K562 treated with DMSO at 1 percent for 4 hours (cell line): ENCODE measurements around the gene KRT9. TPM values are rescaled to one million over a fixed set of nuclear protein-coding genes. Genes with fewer than 3 reads are reported as not detected.

Experiments
- total RNA-seq: library from RNA; unstranded; fragments of 300-600 nt; gene quantifications from 2 replicates; pipeline ENCODE4 v1.2.3, GENCODE V29; 2022; ENCODE audit not compliant: insufficient read depth

Gene KRT9
- total RNA-seq = not detected in 2 replicates

DNA sequence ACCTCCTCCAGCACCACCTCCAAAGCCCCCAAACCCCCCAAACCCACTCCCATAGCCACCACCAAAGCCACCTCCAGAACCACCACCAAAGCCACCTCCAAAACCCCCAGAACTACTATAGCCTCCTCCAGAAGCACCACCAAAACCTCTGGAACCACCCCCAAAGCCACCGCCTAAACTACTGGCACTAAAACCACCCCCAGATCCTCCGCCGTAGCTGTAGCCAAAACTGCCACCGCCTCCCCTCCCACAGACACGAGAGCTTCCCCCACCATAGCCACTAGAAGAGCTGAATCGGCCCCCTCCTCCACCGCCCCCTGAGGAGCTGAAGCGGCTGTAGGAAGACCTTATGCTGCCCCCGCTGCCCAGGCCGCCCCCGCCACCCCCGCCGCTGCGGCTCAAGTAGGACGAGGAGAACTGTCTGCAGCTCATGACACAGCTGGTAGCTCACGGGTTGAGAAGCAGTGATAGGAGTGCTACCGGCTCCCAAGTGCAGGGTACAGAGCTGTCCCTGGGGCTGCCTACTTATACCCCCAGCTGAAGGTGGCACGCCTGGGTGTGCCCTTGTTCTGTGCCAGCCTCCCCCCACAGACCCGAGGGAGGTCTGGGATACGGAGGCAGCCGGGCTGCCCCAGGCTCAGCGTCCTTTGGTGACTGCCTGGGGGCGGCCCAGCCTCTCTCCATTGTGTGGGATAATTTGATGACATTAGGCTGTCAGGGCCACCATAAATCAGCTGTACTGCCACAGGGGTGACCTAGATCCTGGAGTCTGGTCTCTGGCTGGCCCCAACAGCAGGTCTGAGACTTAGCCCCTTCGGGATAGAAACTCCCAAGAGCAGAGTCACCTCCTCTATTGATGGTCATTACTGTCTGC lies at the start of gene KRT9:
TSS of gene KRT9 (minus strand) at position 499 of the 874 bp plus-strand sequence. CDS start at position 432, 67 bp downstream.

DNA sequence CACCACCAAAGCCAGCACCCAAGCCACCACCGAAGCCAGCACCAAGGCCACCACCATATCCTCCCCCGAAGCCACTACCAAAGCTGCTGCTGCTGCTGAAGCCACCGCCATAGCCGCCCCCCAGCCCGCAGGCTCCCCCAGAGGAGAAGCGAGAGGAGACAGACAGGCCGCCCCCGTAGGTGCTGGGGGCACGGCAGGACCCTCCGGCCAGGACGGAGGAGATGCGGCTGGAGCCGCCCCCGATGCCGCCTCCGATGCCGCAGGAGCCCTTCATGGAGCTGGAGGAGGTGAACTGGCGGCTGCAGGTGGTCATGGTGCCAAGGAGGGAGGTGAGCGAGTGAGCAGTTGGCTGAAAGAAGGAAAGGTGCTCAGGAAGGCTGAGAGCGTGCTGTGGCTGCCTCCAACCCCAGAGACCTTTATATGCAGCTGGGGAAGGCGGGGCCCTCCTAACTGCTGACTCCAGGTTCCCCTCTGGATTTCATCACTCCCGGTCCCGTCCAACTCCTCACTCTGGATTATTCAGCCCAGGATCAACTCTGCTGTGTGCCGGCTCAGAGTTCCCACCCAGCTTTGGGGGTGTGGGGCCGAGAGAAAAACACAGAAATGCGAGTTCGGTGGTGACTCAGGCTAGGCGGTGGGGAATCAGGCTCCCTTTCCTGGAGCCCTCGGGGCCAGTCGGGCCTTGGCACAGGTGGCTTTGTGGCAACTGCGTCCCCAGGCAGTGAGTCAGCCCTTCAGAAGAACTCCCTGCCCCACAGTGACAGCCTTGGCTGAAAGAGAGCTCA lies 40.7 kb upstream of the KRT9 start, which contains the start of gene KRT16:
TSS of gene KRT16 (minus strand) at position 392 of the 785 bp plus-strand sequence. CDS start at position 313, 79 bp downstream.

DNA sequence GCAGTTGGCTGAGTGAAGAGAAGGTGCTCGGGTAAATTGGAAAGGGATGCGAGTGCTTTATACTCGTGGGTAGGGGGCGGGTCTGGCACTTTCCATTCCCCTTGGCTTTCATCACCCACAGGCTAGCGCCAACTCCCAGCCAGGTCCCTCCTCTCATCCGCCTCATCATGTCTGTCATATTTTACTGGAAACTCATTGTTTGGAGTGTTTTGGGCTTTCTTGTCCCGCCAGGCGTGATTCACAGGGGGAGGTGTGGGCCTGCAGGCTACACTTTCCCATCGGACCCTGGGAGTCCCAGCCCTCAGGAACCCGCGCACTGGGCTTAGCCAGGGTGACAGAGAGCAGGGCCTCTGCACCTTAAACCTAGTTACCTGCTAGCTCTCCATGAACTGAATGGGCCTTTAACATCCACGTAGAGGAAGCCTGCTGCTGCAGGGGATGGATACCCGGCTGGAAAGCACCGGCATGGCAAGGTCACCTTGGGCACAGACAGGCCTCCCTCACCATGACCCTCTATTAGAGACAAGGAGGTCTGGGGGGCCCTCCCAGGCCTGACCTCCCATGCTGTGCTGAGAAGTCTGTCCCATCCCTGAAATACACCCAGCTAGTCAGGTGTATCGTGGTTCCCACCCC lies 15.1 kb upstream of the KRT9 start, which contains the start of gene KRT14:
TSS of gene KRT14 (minus strand) at position 33 of the 633 bp plus-strand sequence. CDS start 61 bp downstream, outside the sequence.

GRCh38 chr17:41518789-41519449 lies 52.9 kb downstream of the KRT9 start, which contains the start of gene KRT15:
Gene KRT15, minus strand, starts transcription at chr17:41518890. Its CDS starts 63 bp downstream, at chr17:41518827.

Other genes starting within 250 kb of the KRT9 start
- gene KRT33A, start 221.2 kb downstream of the KRT9 start, total RNA-seq = not detected in 2 replicates
- not detected in 2 replicates for gene KRT33B, start 202.2 kb downstream of the KRT9 start, total RNA-seq
- gene KRT34, start 189.8 kb downstream of the KRT9 start, total RNA-seq = not detected in 2 replicates
- gene KRT31, start 174.5 kb downstream of the KRT9 start, total RNA-seq = not detected in 2 replicates
- gene KRT37, start 147.5 kb downstream of the KRT9 start, total RNA-seq = not detected in 2 replicates
- not detected in 2 replicates for gene KRT38, start 131.1 kb downstream of the KRT9 start, total RNA-seq
- not detected in 2 replicates for gene KRT32, start 104.7 kb downstream of the KRT9 start, total RNA-seq
- gene KRT35, start 90.9 kb downstream of the KRT9 start, total RNA-seq = not detected in 2 replicates
- not detected in 2 replicates for gene KRT36, start 82.1 kb downstream of the KRT9 start, total RNA-seq
- gene KRT13, start 66.4 kb downstream of the KRT9 start, total RNA-seq = not detected in 2 replicates
- gene KRT15, start 53.2 kb downstream of the KRT9 start, total RNA-seq = 1.0 TPM in 1 of 2 replicates, not detected in the other
- 155 and 171 TPM in 2 replicates for gene KRT19, start 43.8 kb downstream of the KRT9 start, total RNA-seq
- gene KRT14, start 14.8 kb upstream of the KRT9 start, total RNA-seq = not detected in 2 replicates
- gene KRT16, start 40.7 kb upstream of the KRT9 start, total RNA-seq = not detected in 2 replicates
- gene KRT17, start 52.5 kb upstream of the KRT9 start, total RNA-seq = not detected in 2 replicates
- gene EIF1, start 116.8 kb upstream of the KRT9 start, total RNA-seq = 1,253 and 1,263 TPM in 2 replicates
- gene GAST, start 140.3 kb upstream of the KRT9 start, total RNA-seq = not detected in 2 replicates
- not detected in 2 replicates for gene HAP1, start 162.6 kb upstream of the KRT9 start, total RNA-seq
- 223 and 303 TPM in 2 replicates for gene JUP, start 214.7 kb upstream of the KRT9 start, total RNA-seq
- 2.5 and 3.0 TPM in 2 replicates for gene P3H4, start 239.9 kb upstream of the KRT9 start, total RNA-seq
- 3.2 and 4.0 TPM in 2 replicates for gene FKBP10, start 240.9 kb upstream of the KRT9 start, total RNA-seq